Measurements from ENCODE around the gene TMPRSS15. TPM values are rescaled to one million over a fixed set of nuclear protein-coding genes. Genes with fewer than 3 reads are reported as not detected.

TMPRSS15 gene
- total and polyA plus RNA-seq, 11 donors, result not detected

GRCh38 chr21:18411565-18411964 is 8.0 kb upstream of the TMPRSS15 start:
- WGBS, 4 donors, result 22 to 34% (median 25%) methylated on average over 5 of the region's 5 CpGs
- DNase-seq (no peak), ATAC-seq (no peak)
- Histone ChIP-seq H3K27ac (no peak overlapping the region), H3K9me3 (no peaks in the 10 kb centered on the region), H3K36me3 (no peaks in the 10 kb centered on the region), H3K4me3 (no peak overlapping the region), H3K4me1 (no peaks in the 10 kb centered on the region), H3K27me3 (no peaks in the 10 kb centered on the region)
- intact Hi-C loops (cut with DNase I), result no loop called here
- TF ChIP-seq CTCF (IDR thresholded peaks at IDR 0.05) (no peak), POLR2A (IDR thresholded peaks at IDR 0.05) (no peak)

- no peak overlapping the region for H3K27ac ChIP-seq
- H3K9me3 ChIP-seq, result no peaks in the 10 kb centered on the region
- 70 to 90% (median 80%) methylated on average over 1 of the region's 1 CpG for WGBS, 4 donors
- DNase-seq, result no peak
- ATAC-seq, result no peak
- intact Hi-C loops (cut with DNase I), result no loop called here
- H3K4me3 ChIP-seq, result no peak overlapping the region
- H3K27me3 ChIP-seq, result no peaks in the 10 kb centered on the region
- no peaks in the 10 kb centered on the region for H3K36me3 ChIP-seq
- no peak for TF ChIP-seq POLR2A (IDR thresholded peaks at IDR 0.05)
- no peak for TF ChIP-seq CTCF (IDR thresholded peaks at IDR 0.05)
- H3K4me1 ChIP-seq, result no peaks in the 10 kb centered on the region
Observed at GRCh38 chr21:18409579-18409978, 6.0 kb upstream of the TMPRSS15 start.

GRCh38 chr21:18398843-18399242 is 4.7 kb downstream of the TMPRSS15 start:
- Histone ChIP-seq H3K4me3 (no peak overlapping the region), H3K4me1 (no peaks in the 10 kb centered on the region), H3K36me3 (no peaks in the 10 kb centered on the region), H3K27me3 (no peaks in the 10 kb centered on the region), H3K27ac (no peak overlapping the region), H3K9me3 (peaks cover 0 to 13% (median 0%) of the 10 kb centered on the region in 12 donors)
- 77 to 81% (median 79%) methylated on average over 5 of the region's 5 CpGs for WGBS, 4 donors
- TF ChIP-seq CTCF (IDR thresholded peaks at IDR 0.05) (no peak), POLR2A (IDR thresholded peaks at IDR 0.05) (no peak)
- ATAC-seq (no peak), DNase-seq (no peak)
- intact Hi-C loops (cut with DNase I), result no loop called here

GRCh38 chr21:18387994-18388393 is 15.6 kb downstream of the TMPRSS15 start:
- no peak for ATAC-seq
- TF ChIP-seq POLR2A (IDR thresholded peaks at IDR 0.05) (no peak), CTCF (IDR thresholded peaks at IDR 0.05) (no peak)
- Histone ChIP-seq H3K27me3 (no peaks in the 10 kb centered on the region), H3K36me3 (no peaks in the 10 kb centered on the region), H3K4me3 (no peak overlapping the region), H3K27ac (no peak overlapping the region), H3K4me1 (no peaks in the 10 kb centered on the region), H3K9me3 (no peaks in the 10 kb centered on the region)
- WGBS, 4 donors, result 28 to 39% (median 30%) methylated on average over 2 of the region's 2 CpGs
- DNase-seq, result no peak
- intact Hi-C loops (cut with DNase I), result no loop called here

Data from heart left ventricle (tissue), 16 donors.